AG10803 (cell line): Measurements from ENCODE around the gene SMG6.

Source experiments
- DNase-seq: peaks from one replicate; pipeline ENCODE4 v3.0.0; 2010; ENCODE audit warnings: low read depth
- H3K4me3 ChIP-seq: 2 replicates; pipeline ENCODE4 v1.5.1; 2011; ENCODE audit warnings: mild to moderate bottlenecking, low read length, control low read depth
- TF ChIP-seq, protein P1 (sequence below): conservative IDR thresholded peaks from 2 replicates; pipeline ENCODE4 v1.5.1; 2011; ENCODE audit warnings: mild to moderate bottlenecking, low read length, control low read depth, inconsistent platforms

SMG6 gene

GRCh38 chr17:2087597-2088211 is 215.9 kb downstream of the SMG6 start:
- H3K4me3 ChIP-seq = no peak overlapping the region
- TF ChIP-seq, protein P1, sequence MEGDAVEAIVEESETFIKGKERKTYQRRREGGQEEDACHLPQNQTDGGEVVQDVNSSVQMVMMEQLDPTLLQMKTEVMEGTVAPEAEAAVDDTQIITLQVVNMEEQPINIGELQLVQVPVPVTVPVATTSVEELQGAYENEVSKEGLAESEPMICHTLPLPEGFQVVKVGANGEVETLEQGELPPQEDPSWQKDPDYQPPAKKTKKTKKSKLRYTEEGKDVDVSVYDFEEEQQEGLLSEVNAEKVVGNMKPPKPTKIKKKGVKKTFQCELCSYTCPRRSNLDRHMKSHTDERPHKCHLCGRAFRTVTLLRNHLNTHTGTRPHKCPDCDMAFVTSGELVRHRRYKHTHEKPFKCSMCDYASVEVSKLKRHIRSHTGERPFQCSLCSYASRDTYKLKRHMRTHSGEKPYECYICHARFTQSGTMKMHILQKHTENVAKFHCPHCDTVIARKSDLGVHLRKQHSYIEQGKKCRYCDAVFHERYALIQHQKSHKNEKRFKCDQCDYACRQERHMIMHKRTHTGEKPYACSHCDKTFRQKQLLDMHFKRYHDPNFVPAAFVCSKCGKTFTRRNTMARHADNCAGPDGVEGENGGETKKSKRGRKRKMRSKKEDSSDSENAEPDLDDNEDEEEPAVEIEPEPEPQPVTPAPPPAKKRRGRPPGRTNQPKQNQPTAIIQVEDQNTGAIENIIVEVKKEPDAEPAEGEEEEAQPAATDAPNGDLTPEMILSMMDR = no peak
- no peak for DNase-seq

- TF ChIP-seq, protein P1 = no peak
- DNase-seq = no peak
- H3K4me3 ChIP-seq = no peak overlapping the region
Measured at GRCh38 chr17:2086306-2086705, 217.3 kb downstream of the SMG6 start.

- no peak overlapping the region for H3K4me3 ChIP-seq
- TF ChIP-seq, protein P1 = no peak
- DNase-seq = peak; percentile 80
Measured at GRCh38 chr17:2085648-2085949, 218.0 kb downstream of the SMG6 start.

DNA sequence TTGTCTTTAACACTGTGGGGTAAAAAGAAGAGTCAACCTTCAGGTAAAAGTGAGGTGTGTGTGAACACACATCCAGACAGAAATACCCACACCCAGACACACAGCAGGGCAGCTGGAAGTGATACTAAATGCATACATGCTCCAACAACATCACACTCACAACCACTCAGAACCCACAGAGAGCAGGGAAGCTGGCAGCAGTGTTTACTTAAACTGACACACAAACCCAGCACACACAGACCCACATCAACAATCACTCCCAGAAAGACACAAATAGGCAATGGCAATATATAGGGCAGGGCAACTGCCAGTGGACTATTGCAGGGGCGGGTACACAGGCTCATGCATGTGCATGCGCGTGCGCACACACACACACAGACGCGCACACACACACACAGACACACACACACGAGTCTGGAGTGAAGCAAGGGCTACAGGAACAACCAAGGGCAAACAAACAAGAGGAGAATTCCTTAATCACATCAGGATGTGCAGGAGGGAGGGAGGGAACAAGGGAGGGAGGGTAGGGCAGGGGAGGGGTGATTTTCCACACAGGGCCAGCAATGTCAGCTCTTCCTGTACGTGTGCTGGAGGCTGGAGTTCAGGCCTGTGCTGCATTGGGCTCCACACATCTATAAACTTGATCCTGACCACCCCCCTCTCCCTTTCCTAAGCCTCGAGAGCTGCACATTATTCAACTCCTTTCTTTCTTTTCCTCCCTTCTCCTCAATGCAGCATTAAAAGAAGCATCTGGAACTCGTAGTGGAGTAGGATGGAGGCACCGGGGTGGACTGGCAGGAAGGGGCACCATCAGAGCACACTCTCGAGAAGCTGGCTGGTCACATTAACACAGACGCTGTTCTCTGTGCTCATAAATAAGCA is 218.6 kb downstream of the SMG6 start:
- peak; percentile 97 for DNase-seq
- TF ChIP-seq, protein P1 = no peak
- no peak overlapping the region for H3K4me3 ChIP-seq

DNA sequence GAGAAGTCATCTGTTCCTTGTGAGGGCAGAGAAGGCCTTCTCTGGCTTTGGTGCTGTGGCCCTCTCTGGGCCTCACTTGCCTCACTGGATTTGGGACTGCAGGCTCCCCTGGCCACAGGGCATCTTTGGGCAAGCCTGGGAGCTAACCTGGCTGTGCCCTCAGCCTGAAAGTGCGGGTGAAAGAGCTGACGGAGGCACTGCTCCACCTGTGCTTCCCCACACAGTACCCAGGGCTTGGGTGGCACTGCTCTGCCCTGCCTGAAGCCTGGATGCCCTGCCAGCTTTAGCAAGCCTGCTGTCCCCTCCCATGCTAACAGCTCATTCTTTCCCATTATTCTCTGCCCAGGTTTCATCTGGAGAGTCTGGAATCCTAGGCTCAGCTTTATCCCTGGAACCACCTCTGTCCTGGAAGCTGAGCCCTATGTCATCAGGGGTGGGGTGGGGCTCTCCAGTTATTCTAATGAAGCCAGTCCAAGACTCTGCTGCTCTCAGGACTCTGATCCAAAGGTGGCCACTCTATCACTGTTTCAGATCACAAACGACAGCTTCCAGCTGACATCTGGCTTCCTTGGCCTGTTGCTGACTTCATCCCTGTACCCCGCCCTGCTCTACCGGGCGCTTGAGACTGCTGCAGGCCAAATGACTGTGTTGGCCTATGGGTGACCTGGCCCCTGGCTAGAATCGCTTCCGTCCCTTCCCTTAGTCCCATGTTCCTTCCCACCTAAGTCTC is 219.4 kb downstream of the SMG6 start:
- DNase-seq = peak; percentile 81
- TF ChIP-seq, protein P1 = no peak
- H3K4me3 ChIP-seq = no peak overlapping the region

- TF ChIP-seq, protein P1 = no peak
- H3K4me3 ChIP-seq = no peak overlapping the region
- DNase-seq = no peak
Measured at GRCh38 chr17:2083613-2084035, 220.0 kb downstream of the SMG6 start.
